Measurements from ENCODE around the gene OPCML. TPM values are rescaled to one million over a fixed set of nuclear protein-coding genes. Genes with fewer than 3 reads are reported as not detected.

Gene OPCML
- total RNA-seq, 2 donors from 2014 or later, result not detected

- H3K36me3 Mint-ChIP-seq (ENCODE audit: low read depth), result no peaks in the 10 kb centered on the region
- H3K4me3 Mint-ChIP-seq, result no peak overlapping the region
- H3K9me3 Mint-ChIP-seq, result peaks cover 5% of the 10 kb centered on the region
- no peak overlapping the region for H3K27ac Mint-ChIP-seq
- H3K27me3 Mint-ChIP-seq, result peaks cover 3% of the 10 kb centered on the region
- H3K4me1 Mint-ChIP-seq, result no peaks in the 10 kb centered on the region
- no peak for ATAC-seq (replicated peaks)
These were observed 269.0 kb downstream of the OPCML start for GRCh38 chr11:133263332-133263731.

- Mint-ChIP-seq H3K36me3 (ENCODE audit: low read depth) (no peaks in the 10 kb centered on the region), H3K9me3 (peaks cover 5% of the 10 kb centered on the region), H3K4me3 (no peak overlapping the region), H3K27ac (no peak overlapping the region), H3K27me3 (peaks cover 6% of the 10 kb centered on the region), H3K4me1 (no peaks in the 10 kb centered on the region)
- ATAC-seq (replicated peaks), result no peak
These were observed 273.6 kb downstream of the OPCML start for GRCh38 chr11:133258751-133259150.

- no peak overlapping the region for H3K4me3 Mint-ChIP-seq
- no peak overlapping the region for H3K27ac Mint-ChIP-seq
- peaks cover 3% of the 10 kb centered on the region for H3K27me3 Mint-ChIP-seq
- H3K4me1 Mint-ChIP-seq, result no peaks in the 10 kb centered on the region
- no peaks in the 10 kb centered on the region for H3K36me3 Mint-ChIP-seq (ENCODE audit: low read depth)
- H3K9me3 Mint-ChIP-seq, result peaks cover under 1% of the 10 kb centered on the region
- no peak for ATAC-seq (replicated peaks)
These were observed 277.7 kb downstream of the OPCML start for GRCh38 chr11:133254601-133255000.

GRCh38 chr11:133253570-133253969 lies 278.7 kb downstream of the OPCML start:
- no peaks in the 10 kb centered on the region for H3K4me1 Mint-ChIP-seq
- no peak overlapping the region for H3K4me3 Mint-ChIP-seq
- H3K27ac Mint-ChIP-seq, result no peak overlapping the region
- H3K27me3 Mint-ChIP-seq, result peaks cover 3% of the 10 kb centered on the region
- H3K36me3 Mint-ChIP-seq (ENCODE audit: low read depth), result no peaks in the 10 kb centered on the region
- no peaks in the 10 kb centered on the region for H3K9me3 Mint-ChIP-seq
- ATAC-seq (replicated peaks), result no peak

- no peaks in the 10 kb centered on the region for H3K9me3 Mint-ChIP-seq
- peaks cover 3% of the 10 kb centered on the region for H3K27me3 Mint-ChIP-seq
- no peaks in the 10 kb centered on the region for H3K4me1 Mint-ChIP-seq
- H3K4me3 Mint-ChIP-seq, result no peak overlapping the region
- ATAC-seq (replicated peaks), result no peak
- no peak overlapping the region for H3K27ac Mint-ChIP-seq
- H3K36me3 Mint-ChIP-seq (ENCODE audit: low read depth), result no peaks in the 10 kb centered on the region
These were observed 280.5 kb downstream of the OPCML start for GRCh38 chr11:133251841-133252240.

GRCh38 chr11:133249530-133249929 lies 282.8 kb downstream of the OPCML start:
- Mint-ChIP-seq H3K27me3 (peaks cover 3% of the 10 kb centered on the region), H3K4me3 (no peak overlapping the region), H3K27ac (no peak overlapping the region), H3K4me1 (no peaks in the 10 kb centered on the region), H3K9me3 (no peaks in the 10 kb centered on the region), H3K36me3 (ENCODE audit: low read depth) (no peaks in the 10 kb centered on the region)
- no peak for ATAC-seq (replicated peaks)

- Mint-ChIP-seq H3K4me1 (no peaks in the 10 kb centered on the region), H3K36me3 (ENCODE audit: low read depth) (no peaks in the 10 kb centered on the region), H3K27me3 (peaks cover 3% of the 10 kb centered on the region), H3K27ac (no peak overlapping the region), H3K4me3 (no peak overlapping the region), H3K9me3 (no peaks in the 10 kb centered on the region)
- no peak for ATAC-seq (replicated peaks)
These were observed 283.2 kb downstream of the OPCML start for GRCh38 chr11:133249065-133249464.

GRCh38 chr11:133243832-133244231 lies 288.5 kb downstream of the OPCML start:
- Mint-ChIP-seq H3K36me3 (ENCODE audit: low read depth) (no peaks in the 10 kb centered on the region), H3K9me3 (no peaks in the 10 kb centered on the region), H3K27me3 (peaks cover 5% of the 10 kb centered on the region), H3K27ac (no peak overlapping the region), H3K4me1 (no peaks in the 10 kb centered on the region), H3K4me3 (no peak overlapping the region)
- ATAC-seq (replicated peaks), result no peak

- no peaks in the 10 kb centered on the region for H3K9me3 Mint-ChIP-seq
- peaks cover 5% of the 10 kb centered on the region for H3K27me3 Mint-ChIP-seq
- H3K4me1 Mint-ChIP-seq, result no peaks in the 10 kb centered on the region
- H3K27ac Mint-ChIP-seq, result no peak overlapping the region
- no peak for ATAC-seq (replicated peaks)
- no peaks in the 10 kb centered on the region for H3K36me3 Mint-ChIP-seq (ENCODE audit: low read depth)
- H3K4me3 Mint-ChIP-seq, result no peak overlapping the region
These were observed 291.2 kb downstream of the OPCML start for GRCh38 chr11:133240908-133241655.

GRCh38 chr11:133239575-133239974 lies 292.7 kb downstream of the OPCML start:
- no peak for ATAC-seq (replicated peaks)
- Mint-ChIP-seq H3K9me3 (no peaks in the 10 kb centered on the region), H3K4me1 (no peaks in the 10 kb centered on the region)

GRCh38 chr11:133238495-133238894 lies 293.8 kb downstream of the OPCML start:
- Mint-ChIP-seq H3K4me1 (no peaks in the 10 kb centered on the region), H3K4me3 (no peak overlapping the region), H3K27me3 (peaks cover 9% of the 10 kb centered on the region), H3K9me3 (no peaks in the 10 kb centered on the region), H3K27ac (no peak overlapping the region), H3K36me3 (ENCODE audit: low read depth) (no peaks in the 10 kb centered on the region)
- ATAC-seq (replicated peaks), result no peak

More at GRCh38 chr11:133239575-133239974, 292.7 kb downstream of the OPCML start:
- H3K27me3 Mint-ChIP-seq, result peaks cover 9% of the 10 kb centered on the region
- H3K36me3 Mint-ChIP-seq (ENCODE audit: low read depth), result no peaks in the 10 kb centered on the region
- no peak overlapping the region for H3K27ac Mint-ChIP-seq
- no peak overlapping the region for H3K4me3 Mint-ChIP-seq

- Mint-ChIP-seq H3K4me3 (no peak overlapping the region), H3K9me3 (no peaks in the 10 kb centered on the region), H3K36me3 (ENCODE audit: low read depth) (no peaks in the 10 kb centered on the region), H3K27me3 (peaks cover 9% of the 10 kb centered on the region), H3K27ac (no peak overlapping the region), H3K4me1 (no peaks in the 10 kb centered on the region)
- no peak for ATAC-seq (replicated peaks)
These were observed 294.3 kb downstream of the OPCML start for GRCh38 chr11:133238027-133238426.

GRCh38 chr11:133235381-133235780 lies 296.9 kb downstream of the OPCML start:
- H3K9me3 Mint-ChIP-seq, result no peaks in the 10 kb centered on the region
- peaks cover 4% of the 10 kb centered on the region for H3K27me3 Mint-ChIP-seq
- H3K4me1 Mint-ChIP-seq, result no peaks in the 10 kb centered on the region
- no peak overlapping the region for H3K27ac Mint-ChIP-seq
- no peaks in the 10 kb centered on the region for H3K36me3 Mint-ChIP-seq (ENCODE audit: low read depth)
- H3K4me3 Mint-ChIP-seq, result no peak overlapping the region
- ATAC-seq (replicated peaks), result no peak

GRCh38 chr11:133234883-133235282 lies 297.4 kb downstream of the OPCML start:
- Mint-ChIP-seq H3K27me3 (peaks cover 4% of the 10 kb centered on the region), H3K27ac (no peak overlapping the region), H3K4me1 (no peaks in the 10 kb centered on the region), H3K4me3 (no peak overlapping the region), H3K9me3 (no peaks in the 10 kb centered on the region), H3K36me3 (ENCODE audit: low read depth) (no peaks in the 10 kb centered on the region)
- ATAC-seq (replicated peaks), result no peak

- peaks cover 4% of the 10 kb centered on the region for H3K27me3 Mint-ChIP-seq
- no peak overlapping the region for H3K4me3 Mint-ChIP-seq
- no peaks in the 10 kb centered on the region for H3K9me3 Mint-ChIP-seq
- no peaks in the 10 kb centered on the region for H3K4me1 Mint-ChIP-seq
- H3K27ac Mint-ChIP-seq, result no peak overlapping the region
- no peaks in the 10 kb centered on the region for H3K36me3 Mint-ChIP-seq (ENCODE audit: low read depth)
- no peak for ATAC-seq (replicated peaks)
These were observed 299.6 kb downstream of the OPCML start for GRCh38 chr11:133232665-133233064.
